Skeletal muscle satellite cell (primary cell): ENCODE data around the gene CACNA1S.

ENCODE experiments used
- H3K27me3 ChIP-seq: 2 replicates; pipeline ENCODE4 v1.7.0; 2013; ENCODE audit warnings: low read length; ENCODE audit not compliant: control insufficient read depth, insufficient read depth
- H3K36me3 ChIP-seq: 2 replicates; pipeline ENCODE4 v1.7.0; 2013; ENCODE audit warnings: mild to moderate bottlenecking, control low read depth, low read length; ENCODE audit not compliant: insufficient read depth
- H3K4me1 ChIP-seq: 2 replicates; pipeline ENCODE4 v1.7.0; 2013; ENCODE audit warnings: low read length; ENCODE audit not compliant: control insufficient read depth, insufficient read depth
- H3K4me2 ChIP-seq: 2 replicates; pipeline ENCODE4 v1.7.0; 2013; ENCODE audit warnings: mild to moderate bottlenecking, low read length
- H3K4me3 ChIP-seq: 2 replicates; pipeline ENCODE4 v1.7.0; 2013; ENCODE audit warnings: low read length
- H3K9ac ChIP-seq: 2 replicates; pipeline ENCODE4 v1.7.0; 2013; ENCODE audit warnings: mild to moderate bottlenecking, low read depth, low read length, moderate library complexity
- H3K9me3 ChIP-seq: replicated peaks from 2 replicates; pipeline ENCODE4 v1.7.0; 2013; ENCODE audit warnings: mild to moderate bottlenecking, control low read depth, low read length

The CACNA1S gene

GRCh38 chr1:201053155-201053860, 58.9 kb downstream of the CACNA1S start:
- Histone ChIP-seq H3K9me3 (no peaks in the 10 kb centered on the region), H3K4me1 (no peaks in the 10 kb centered on the region), H3K9ac (no peak overlapping the region), H3K27me3 (peaks cover 89% of the 10 kb centered on the region), H3K4me3 (no peak overlapping the region), H3K4me2 (no peak overlapping the region), H3K36me3 (no peaks in the 10 kb centered on the region)

- no peak overlapping the region for H3K9ac ChIP-seq
- H3K4me1 ChIP-seq = no peaks in the 10 kb centered on the region
- peaks cover 90% of the 10 kb centered on the region for H3K27me3 ChIP-seq
- H3K4me2 ChIP-seq = no peak overlapping the region
- no peak overlapping the region for H3K4me3 ChIP-seq
- H3K9me3 ChIP-seq = no peaks in the 10 kb centered on the region
- H3K36me3 ChIP-seq = no peaks in the 10 kb centered on the region
Observed at GRCh38 chr1:201051399-201051798, 60.8 kb downstream of the CACNA1S start.

DNA sequence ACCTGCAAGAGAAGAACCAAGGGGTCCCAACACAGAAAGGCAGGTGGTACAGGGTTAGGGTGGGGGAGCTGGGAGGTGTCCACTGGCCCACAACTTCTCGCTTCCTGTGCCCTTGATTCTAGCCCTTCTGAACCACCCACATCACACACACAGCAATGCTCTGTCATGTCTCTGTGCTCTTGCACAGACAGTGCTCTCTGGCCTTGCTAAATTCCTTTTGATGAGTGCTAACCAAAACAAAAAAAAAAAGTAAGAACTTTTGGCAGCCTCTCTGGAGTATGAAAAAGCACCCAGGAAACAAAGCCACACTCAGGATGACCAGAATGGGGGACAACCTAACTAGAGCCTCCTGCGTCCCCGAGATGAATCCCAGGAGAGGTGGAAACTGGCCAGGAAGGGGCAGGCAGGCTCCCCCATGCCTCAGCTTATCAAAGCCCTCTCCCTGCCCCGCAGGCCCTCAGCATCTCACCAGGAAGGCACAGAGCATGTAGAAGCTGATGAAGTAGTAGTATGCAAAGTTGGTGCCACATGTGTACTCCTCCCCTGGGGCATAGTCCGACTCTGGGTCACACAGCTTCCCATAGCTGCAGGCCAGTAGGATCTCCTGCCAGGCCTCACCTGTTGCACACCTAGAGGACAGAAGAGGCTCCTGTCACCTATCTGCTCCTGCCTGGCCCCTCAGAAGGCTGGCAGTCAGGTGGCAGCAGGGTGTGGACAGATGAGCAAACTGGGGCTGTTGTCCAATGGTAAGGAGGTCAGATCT, 61.5 kb downstream of the CACNA1S start:
- Histone ChIP-seq H3K9me3 (no peaks in the 10 kb centered on the region), H3K4me1 (no peaks in the 10 kb centered on the region), H3K36me3 (no peaks in the 10 kb centered on the region), H3K27me3 (peaks cover 83% of the 10 kb centered on the region), H3K4me2 (no peak overlapping the region), H3K4me3 (no peak overlapping the region), H3K9ac (no peak overlapping the region)

DNA sequence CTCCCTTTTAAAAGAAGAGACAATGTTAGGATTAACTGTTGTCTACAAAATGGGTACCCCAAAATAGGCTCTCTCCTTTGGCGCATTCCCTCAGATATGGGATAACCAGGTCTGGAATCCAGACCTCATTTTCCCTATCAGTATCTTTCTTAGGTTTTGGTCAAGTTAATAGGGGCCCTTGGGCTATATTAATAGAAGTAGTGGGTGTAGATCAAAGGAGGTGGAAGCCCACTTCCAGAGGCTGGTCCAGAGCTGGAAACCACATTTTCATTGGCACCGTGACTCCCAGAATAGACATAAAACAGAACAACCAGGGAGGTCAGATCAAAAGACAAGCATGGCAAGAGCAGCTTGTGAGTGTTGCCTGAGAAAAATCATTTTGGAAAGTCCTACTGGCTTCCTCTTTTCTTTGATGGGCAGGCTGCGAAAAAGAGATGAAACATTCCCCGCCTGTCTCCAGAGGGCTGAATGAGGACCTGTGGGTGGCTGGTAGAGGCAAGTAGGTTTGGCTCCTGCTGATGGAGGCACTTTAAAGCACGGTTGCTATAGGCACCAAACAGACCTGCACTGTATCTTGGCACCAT, 62.9 kb downstream of the CACNA1S start:
- H3K4me1 ChIP-seq = no peaks in the 10 kb centered on the region
- no peaks in the 10 kb centered on the region for H3K9me3 ChIP-seq
- H3K27me3 ChIP-seq = peaks cover 76% of the 10 kb centered on the region
- no peaks in the 10 kb centered on the region for H3K36me3 ChIP-seq
- no peak overlapping the region for H3K4me2 ChIP-seq
- no peak overlapping the region for H3K4me3 ChIP-seq
- no peak overlapping the region for H3K9ac ChIP-seq

DNA sequence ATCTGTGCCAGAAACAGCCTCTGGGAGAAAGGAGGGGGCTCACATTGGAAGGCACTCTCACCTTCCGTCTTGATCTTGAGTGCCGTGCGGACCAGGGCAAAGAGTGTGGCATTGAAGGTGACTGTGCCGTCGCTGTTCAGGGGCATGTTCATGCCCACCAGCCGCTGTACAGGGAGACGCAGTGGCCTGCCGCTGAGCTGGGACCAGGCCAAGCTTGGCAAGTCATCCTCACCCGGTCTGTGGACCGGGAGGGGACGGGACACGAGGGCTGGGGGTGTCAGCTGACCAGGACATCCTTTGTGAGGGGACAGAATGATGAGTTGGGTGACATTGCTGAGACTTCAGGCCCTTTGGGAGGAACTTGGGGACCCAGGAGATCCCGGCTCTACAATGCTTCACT, 63.7 kb downstream of the CACNA1S start:
- Histone ChIP-seq H3K4me1 (no peaks in the 10 kb centered on the region), H3K4me3 (no peak overlapping the region), H3K4me2 (no peak overlapping the region), H3K9me3 (no peaks in the 10 kb centered on the region), H3K9ac (no peak overlapping the region), H3K36me3 (no peaks in the 10 kb centered on the region), H3K27me3 (peaks cover 72% of the 10 kb centered on the region)

DNA sequence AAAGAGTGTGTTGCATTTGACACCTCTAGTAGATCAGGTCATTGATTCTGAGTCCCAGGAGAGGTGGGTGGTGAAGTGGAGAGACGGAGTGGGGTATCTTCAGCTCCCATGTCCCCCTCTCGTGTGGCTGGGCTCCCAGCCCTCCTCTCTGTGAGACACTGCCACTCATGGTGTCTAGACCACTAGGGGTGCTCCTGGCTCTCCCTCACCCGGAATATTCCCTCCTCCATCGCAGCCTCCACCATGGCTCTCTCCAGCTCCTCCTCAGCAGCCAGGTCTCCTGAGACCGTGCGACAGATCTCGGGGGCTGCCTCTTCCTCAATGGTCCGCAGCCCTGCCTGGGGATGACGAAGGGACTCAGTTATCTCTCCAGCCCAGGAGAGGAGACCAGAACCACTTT, 68.1 kb downstream of the CACNA1S start:
- H3K4me3 ChIP-seq = no peak overlapping the region
- H3K9me3 ChIP-seq = no peaks in the 10 kb centered on the region
- no peaks in the 10 kb centered on the region for H3K4me1 ChIP-seq
- H3K36me3 ChIP-seq = no peaks in the 10 kb centered on the region
- no peak overlapping the region for H3K9ac ChIP-seq
- no peak overlapping the region for H3K4me2 ChIP-seq
- H3K27me3 ChIP-seq = peaks cover 47% of the 10 kb centered on the region

- Histone ChIP-seq H3K9ac (no peak overlapping the region), H3K36me3 (no peaks in the 10 kb centered on the region), H3K4me1 (no peaks in the 10 kb centered on the region), H3K4me2 (no peak overlapping the region), H3K4me3 (no peak overlapping the region), H3K27me3 (peaks cover 47% of the 10 kb centered on the region), H3K9me3 (no peaks in the 10 kb centered on the region)
Observed at GRCh38 chr1:201042779-201043461, 69.3 kb downstream of the CACNA1S start.

- peaks cover 52% of the 10 kb centered on the region for H3K27me3 ChIP-seq
- no peak overlapping the region for H3K4me3 ChIP-seq
- H3K9me3 ChIP-seq = no peaks in the 10 kb centered on the region
- no peak overlapping the region for H3K4me2 ChIP-seq
- no peak overlapping the region for H3K9ac ChIP-seq
- H3K4me1 ChIP-seq = no peaks in the 10 kb centered on the region
- H3K36me3 ChIP-seq = no peaks in the 10 kb centered on the region
Observed at GRCh38 chr1:201041011-201041410, 71.2 kb downstream of the CACNA1S start.

DNA sequence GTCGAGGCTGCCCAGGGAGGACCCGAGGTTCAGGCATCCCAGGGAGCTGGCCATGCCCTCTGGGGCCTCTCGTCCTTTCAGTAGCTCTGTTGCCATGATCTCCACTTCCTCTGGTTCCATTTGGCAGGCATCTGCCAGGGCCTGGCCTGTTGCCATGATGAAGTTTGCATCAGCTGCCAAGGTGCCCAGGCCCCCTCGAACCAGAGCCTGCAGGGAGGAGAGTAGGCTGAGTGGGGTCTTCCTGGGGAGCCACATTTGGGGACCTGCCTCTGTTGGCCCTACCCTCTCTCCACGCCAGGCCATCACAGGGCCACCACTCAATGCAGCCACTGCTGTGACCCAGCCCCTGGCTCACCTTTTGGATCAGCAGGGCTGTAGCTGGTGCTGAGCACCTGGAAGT, 72.3 kb downstream of the CACNA1S start:
- H3K9ac ChIP-seq = no peak overlapping the region
- no peaks in the 10 kb centered on the region for H3K36me3 ChIP-seq
- H3K4me2 ChIP-seq = no peak overlapping the region
- H3K27me3 ChIP-seq = peaks cover 57% of the 10 kb centered on the region
- no peaks in the 10 kb centered on the region for H3K4me1 ChIP-seq
- no peaks in the 10 kb centered on the region for H3K9me3 ChIP-seq
- no peak overlapping the region for H3K4me3 ChIP-seq

GRCh38 chr1:201039418-201039817, 72.8 kb downstream of the CACNA1S start:
- Histone ChIP-seq H3K9ac (no peak overlapping the region), H3K27me3 (peaks cover 57% of the 10 kb centered on the region), H3K9me3 (no peaks in the 10 kb centered on the region), H3K4me1 (no peaks in the 10 kb centered on the region), H3K36me3 (no peaks in the 10 kb centered on the region), H3K4me3 (no peak overlapping the region), H3K4me2 (no peak overlapping the region)

DNA sequence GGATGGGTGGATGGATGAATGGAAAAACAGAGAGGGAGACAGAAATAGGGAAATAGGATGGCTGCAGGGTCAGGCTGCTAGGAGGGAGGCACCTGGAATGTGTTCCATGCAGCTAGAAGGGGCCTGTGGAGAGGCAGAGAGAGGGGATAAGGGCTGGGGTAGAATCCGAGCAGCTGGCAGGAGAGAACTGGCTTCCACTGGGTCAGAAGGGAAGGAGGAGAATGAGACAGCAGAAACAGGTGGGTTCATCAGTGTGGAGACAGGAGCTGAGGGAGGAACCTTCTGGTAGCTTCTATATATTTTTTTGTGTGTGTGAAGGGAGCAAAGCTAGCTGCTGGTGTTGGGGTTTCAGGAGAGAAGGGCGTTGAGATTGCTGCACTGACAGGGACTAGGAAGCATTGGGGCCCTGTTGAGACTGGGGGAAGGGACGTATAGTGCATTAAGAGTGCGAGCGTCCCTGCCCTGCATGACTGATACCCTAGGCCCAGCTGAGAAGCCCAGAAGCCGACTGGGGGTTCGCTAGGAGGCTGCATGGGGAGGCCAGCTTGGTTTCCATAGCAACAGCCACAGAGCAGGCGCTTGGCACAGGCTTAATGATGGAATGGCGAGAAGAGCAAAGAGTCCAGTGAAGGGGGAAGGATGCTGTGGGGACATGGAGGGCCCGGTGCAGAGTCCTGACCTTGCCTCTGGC, 73.9 kb downstream of the CACNA1S start:
- no peak overlapping the region for H3K9ac ChIP-seq
- no peaks in the 10 kb centered on the region for H3K36me3 ChIP-seq
- no peak overlapping the region for H3K4me3 ChIP-seq
- H3K27me3 ChIP-seq = peaks cover 60% of the 10 kb centered on the region
- H3K4me2 ChIP-seq = no peak overlapping the region
- H3K4me1 ChIP-seq = no peaks in the 10 kb centered on the region
- no peaks in the 10 kb centered on the region for H3K9me3 ChIP-seq
